ENCODE data around the gene PAFAH2.
"Not testable (repeated sequence)": the region's sequence is repeated elsewhere in the genome, so short reads cannot be mapped to it uniquely, and the experiment has no call there.

The PAFAH2 gene

GRCh38 chr1:25989440-25990234 lies 8.2 kb downstream of the PAFAH2 start:
- in situ Hi-C loops (cut with HindIII; ENCODE audit: low sequenced_read_pairs) = no loop called here
- DNase-seq (ENCODE audit: low read depth) = no peak
- TF ChIP-seq CTCF (IDR thresholded peaks at IDR 0.05; ENCODE audit: low read depth, low read length, missing control alignments) = no peak
- H3K4me3 ChIP-seq (ENCODE audit: low read depth, low read length) = no peak overlapping the region

- no peak for TF ChIP-seq CTCF (IDR thresholded peaks at IDR 0.05; ENCODE audit: low read depth, low read length, missing control alignments)
- in situ Hi-C loops (cut with HindIII; ENCODE audit: low sequenced_read_pairs) = no loop called here
- DNase-seq (ENCODE audit: low read depth) = no peak
- no peak overlapping the region for H3K4me3 ChIP-seq (ENCODE audit: low read depth, low read length)
Measured at GRCh38 chr1:25987951-25988350, 9.9 kb downstream of the PAFAH2 start.

- DNase-seq (ENCODE audit: low read depth); H3K4me3 ChIP-seq (ENCODE audit: low read depth, low read length); in situ Hi-C loops (cut with HindIII; ENCODE audit: low sequenced_read_pairs): not testable (repeated sequence)
Measured at GRCh38 chr1:25986773-25987172, 11.1 kb downstream of the PAFAH2 start.

- no peak overlapping the region for H3K4me3 ChIP-seq (ENCODE audit: low read depth, low read length)
- no peak for TF ChIP-seq CTCF (IDR thresholded peaks at IDR 0.05; ENCODE audit: low read depth, low read length, missing control alignments)
- DNase-seq (ENCODE audit: low read depth) = no peak
- in situ Hi-C loops (cut with HindIII; ENCODE audit: low sequenced_read_pairs) = no loop called here
Measured at GRCh38 chr1:25985670-25986069, 12.2 kb downstream of the PAFAH2 start.

GRCh38 chr1:25985171-25985570 lies 12.7 kb downstream of the PAFAH2 start:
- in situ Hi-C loops (cut with HindIII; ENCODE audit: low sequenced_read_pairs) = no loop called here
- TF ChIP-seq CTCF (IDR thresholded peaks at IDR 0.05; ENCODE audit: low read depth, low read length, missing control alignments) = no peak

GRCh38 chr1:25979210-25979609 lies 18.7 kb downstream of the PAFAH2 start:
- no peak for TF ChIP-seq CTCF (IDR thresholded peaks at IDR 0.05; ENCODE audit: low read depth, low read length, missing control alignments)
- H3K4me3 ChIP-seq (ENCODE audit: low read depth, low read length) = no peak overlapping the region
- DNase-seq (ENCODE audit: low read depth) = no peak
- in situ Hi-C loops (cut with HindIII; ENCODE audit: low sequenced_read_pairs) = no loop called here

More at GRCh38 chr1:25985171-25985570, 12.7 kb downstream of the PAFAH2 start:
- H3K4me3 ChIP-seq (ENCODE audit: low read depth, low read length) = no peak overlapping the region
- DNase-seq (ENCODE audit: low read depth) = no peak

- TF ChIP-seq CTCF (IDR thresholded peaks at IDR 0.05; ENCODE audit: low read depth, low read length, missing control alignments) = no peak
- no peak for DNase-seq (ENCODE audit: low read depth)
- in situ Hi-C loops (cut with HindIII; ENCODE audit: low sequenced_read_pairs) = no loop called here
- H3K4me3 ChIP-seq (ENCODE audit: low read depth, low read length) = no peak overlapping the region
Measured at GRCh38 chr1:25978403-25978802, 19.5 kb downstream of the PAFAH2 start.
